GM10248 (cell line): Measurements from ENCODE around the gene MTCH1.

ENCODE experiments used
- CTCF ChIA-PET: fragments of 300-600 bp; sonication (Branson Sonifier 250); formaldehyde crosslinking; extraction: SDS; loops from one replicate; lab custom pipeline; 2021; ENCODE audit warnings: antibody characterized with exemption; lab: Yijun Ruan, JAX
- POLR2A ChIA-PET: fragments of 350-650 bp; sonication (Branson Sonifier 250); formaldehyde crosslinking; extraction: SDS; loops from one replicate; lab custom pipeline; 2020; ENCODE audit warnings: antibody characterized with exemption; lab: Yijun Ruan, JAX
- DNase-seq: peaks from one replicate; pipeline ENCODE4 v3.0.0; 2012; ENCODE audit errors: extremely low spot score
- TF ChIP-seq, protein P1 (sequence below): IDR thresholded peaks from 2 replicates; pipeline ENCODE4 v1.5.1; 2012; ENCODE audit warnings: mild to moderate bottlenecking, low read depth; ENCODE audit errors: extremely low read depth, missing control alignments, control extremely low read depth

The MTCH1 gene

DNA sequence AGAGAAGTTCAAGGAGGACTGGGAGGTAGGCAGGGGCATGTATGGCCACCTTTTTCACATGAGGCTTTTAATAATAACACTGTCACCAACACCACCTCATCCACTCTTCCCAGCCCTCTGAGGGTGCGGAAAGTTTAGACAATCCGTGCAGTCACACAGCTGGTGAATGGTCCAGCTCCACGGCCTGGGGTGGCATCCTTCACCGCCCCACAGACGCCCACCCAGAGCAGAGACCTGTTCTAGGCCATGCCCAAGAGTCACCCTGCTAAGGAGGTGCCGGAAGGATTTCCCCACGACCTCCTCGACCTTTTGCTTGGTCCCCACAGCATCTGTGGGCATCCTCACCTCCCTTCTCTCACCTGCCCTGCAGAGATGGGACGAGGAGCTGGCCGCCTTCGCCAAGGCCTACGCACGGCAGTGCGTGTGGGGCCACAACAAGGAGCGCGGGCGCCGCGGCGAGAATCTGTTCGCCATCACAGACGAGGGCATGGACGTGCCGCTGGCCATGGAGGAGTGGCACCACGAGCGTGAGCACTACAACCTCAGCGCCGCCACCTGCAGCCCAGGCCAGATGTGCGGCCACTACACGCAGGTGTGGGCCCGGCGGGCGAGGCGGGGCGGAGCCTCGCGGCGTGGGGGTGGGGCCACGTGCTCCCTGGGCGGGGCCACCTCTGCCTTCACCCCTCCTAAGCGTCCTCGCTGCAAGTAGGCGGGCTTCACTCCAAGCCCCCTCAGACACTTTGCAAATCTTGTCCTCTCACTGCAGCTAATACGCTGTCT is 27.0 kb downstream of the MTCH1 start:
- CTCF ChIA-PET: no interaction called here
- POLR2A ChIA-PET: no interaction called here
- DNase-seq: no peak
- TF ChIP-seq, protein P1, sequence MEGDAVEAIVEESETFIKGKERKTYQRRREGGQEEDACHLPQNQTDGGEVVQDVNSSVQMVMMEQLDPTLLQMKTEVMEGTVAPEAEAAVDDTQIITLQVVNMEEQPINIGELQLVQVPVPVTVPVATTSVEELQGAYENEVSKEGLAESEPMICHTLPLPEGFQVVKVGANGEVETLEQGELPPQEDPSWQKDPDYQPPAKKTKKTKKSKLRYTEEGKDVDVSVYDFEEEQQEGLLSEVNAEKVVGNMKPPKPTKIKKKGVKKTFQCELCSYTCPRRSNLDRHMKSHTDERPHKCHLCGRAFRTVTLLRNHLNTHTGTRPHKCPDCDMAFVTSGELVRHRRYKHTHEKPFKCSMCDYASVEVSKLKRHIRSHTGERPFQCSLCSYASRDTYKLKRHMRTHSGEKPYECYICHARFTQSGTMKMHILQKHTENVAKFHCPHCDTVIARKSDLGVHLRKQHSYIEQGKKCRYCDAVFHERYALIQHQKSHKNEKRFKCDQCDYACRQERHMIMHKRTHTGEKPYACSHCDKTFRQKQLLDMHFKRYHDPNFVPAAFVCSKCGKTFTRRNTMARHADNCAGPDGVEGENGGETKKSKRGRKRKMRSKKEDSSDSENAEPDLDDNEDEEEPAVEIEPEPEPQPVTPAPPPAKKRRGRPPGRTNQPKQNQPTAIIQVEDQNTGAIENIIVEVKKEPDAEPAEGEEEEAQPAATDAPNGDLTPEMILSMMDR: no peak

DNA sequence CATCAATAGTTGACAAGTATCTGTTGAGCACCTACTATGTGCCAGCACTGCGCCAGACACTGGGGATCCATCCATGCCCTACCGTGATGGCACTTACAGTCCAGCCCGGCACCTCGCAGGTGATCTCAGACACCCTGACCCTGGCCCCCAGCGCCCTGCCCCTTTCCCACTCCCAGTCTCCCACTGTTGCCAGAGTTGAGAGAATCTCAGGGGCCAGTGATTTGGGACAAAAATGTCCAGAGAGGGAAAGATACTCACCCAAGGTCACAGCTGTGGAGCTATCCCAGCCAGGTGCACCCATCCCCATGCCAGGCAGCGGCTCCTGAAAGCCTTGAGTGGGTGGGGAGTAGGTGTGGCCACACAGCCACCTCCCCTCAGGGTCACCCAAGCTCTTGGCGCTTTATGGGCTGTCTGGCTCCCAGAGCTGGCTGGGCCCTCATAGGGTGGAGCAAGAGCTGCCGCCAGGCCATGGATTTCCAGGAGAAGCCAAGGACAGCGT is 28.2 kb downstream of the MTCH1 start:
- CTCF ChIA-PET: interaction anchor here (4.1 kb wide), 1 partner anchor 8 kb away, joined by 15 read pairs; no protein-coding TSS in a partner anchor
- TF ChIP-seq, protein P1: no peak
- no peak for DNase-seq
- POLR2A ChIA-PET: no interaction called here

DNA sequence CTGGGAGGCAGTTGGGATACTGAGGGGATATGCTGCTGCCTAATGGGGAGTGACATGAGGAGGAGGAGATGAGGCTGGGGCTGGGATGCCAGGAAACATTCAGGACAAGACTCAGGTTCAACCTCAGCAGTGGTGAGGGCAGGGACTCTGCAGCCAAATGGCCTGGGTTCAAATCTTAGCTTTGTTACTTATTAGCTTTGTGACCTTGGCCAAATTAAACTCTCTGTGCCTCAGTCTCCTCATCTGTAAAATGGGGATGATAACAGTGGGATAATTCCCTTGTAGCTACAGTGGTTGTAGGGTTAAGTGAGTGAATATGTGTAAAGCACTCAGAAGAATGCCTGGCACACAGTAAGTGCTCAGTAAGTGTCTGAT is 29.6 kb downstream of the MTCH1 start:
- TF ChIP-seq, protein P1: no peak
- ChIA-PET CTCF (interaction anchor here (1.0 to 4.1 kb wide), 9 partner anchors 9 to 253 kb away, joined by 3 to 15 read pairs (median 4); no protein-coding TSS in a partner anchor), POLR2A (no interaction called here)
- DNase-seq: no peak

DNA sequence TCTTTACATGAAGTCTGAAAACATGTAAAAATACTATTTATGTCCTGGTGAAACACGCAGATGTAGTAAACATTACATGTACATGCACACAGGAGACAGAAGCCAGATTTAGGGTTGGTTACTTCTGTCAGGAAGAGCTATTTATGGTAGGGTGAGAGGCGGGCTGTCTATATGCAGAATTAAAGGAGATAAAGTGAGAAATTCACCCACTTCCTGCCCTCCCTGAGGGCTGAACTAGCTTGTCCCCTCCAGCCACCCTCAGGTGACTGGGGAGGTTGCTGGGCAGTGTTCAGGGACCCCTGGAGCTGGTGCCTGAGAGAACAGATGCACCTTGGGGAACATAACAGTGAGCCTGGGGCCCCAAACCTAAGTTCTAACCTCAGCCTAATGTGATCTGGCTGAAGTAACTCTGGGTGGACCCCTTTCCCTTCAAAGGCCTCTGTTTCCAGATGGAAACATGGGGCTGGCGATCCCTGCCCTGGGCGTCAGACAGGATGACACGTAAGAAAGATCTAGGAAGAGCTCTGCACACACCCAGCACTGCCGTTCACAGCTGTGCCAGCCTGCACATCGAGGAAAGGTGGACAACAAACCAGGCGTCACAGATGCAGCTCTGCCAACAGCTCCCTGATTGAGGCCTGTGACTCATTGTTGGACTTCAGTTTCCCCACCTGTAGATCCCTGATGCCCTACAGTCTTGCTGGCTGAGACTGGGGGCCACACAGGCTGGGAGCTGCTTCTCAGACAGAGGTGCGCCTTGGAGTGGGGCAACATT is 30.1 kb downstream of the MTCH1 start:
- no peak for DNase-seq
- POLR2A ChIA-PET: no interaction called here
- CTCF ChIA-PET: interaction anchor here (1.2 to 4.1 kb wide), 10 partner anchors 10 to 254 kb away, joined by 3 to 15 read pairs (median 4); no protein-coding TSS in a partner anchor
- TF ChIP-seq, protein P1: no peak

DNA sequence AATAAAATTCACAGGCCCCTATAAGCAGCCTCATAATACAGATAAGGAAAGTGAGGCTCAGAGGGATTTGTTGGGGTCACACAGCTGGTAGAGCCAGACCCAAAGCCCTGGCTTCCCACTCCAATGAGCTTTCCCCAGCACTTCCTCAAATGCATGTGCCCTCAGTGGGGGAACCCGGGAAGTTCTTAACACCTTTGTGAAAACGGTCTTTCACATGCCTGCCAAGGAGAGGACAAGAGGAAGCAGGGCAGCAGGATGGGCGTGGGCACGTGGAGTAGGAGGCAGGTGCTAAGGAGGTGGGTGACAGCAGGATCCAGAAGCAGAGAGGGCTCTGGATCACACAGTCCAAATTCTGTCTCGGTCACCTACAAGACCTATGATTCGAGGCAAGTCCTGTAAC is 30.9 kb downstream of the MTCH1 start:
- DNase-seq: no peak
- CTCF ChIA-PET: interaction anchor here (1.4 to 4.1 kb wide), 8 partner anchors 8 to 255 kb away, joined by 3 to 15 read pairs (median 6); no protein-coding TSS in a partner anchor
- TF ChIP-seq, protein P1: no peak
- POLR2A ChIA-PET: no interaction called here

DNA sequence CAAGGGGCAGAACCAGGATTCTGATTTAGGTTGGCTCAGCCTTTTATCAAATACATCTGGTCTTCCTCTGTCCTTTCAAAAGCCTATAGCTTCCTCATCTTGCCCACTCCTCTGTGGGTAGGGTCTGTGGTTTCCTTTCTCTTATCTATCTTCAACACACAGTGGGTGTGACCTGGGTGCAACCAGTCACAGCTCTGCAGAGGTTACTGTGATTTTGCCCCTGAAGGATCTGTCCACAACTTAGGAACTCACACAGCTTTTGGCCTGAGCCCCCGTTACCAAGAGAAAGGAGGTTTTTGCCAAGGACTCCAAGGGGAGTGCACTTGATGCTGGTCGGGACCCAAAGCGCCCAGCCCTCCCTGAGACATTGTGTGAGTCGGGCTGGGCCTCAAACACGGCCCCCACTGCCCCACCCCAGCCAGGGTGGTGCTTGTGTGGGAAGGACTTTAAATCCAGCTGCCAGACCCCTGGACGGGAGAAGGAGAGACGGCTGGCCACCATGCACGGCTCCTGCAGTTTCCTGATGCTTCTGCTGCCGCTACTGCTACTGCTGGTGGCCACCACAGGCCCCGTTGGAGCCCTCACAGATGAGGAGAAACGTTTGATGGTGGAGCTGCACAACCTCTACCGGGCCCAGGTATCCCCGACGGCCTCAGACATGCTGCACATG is 31.6 kb downstream of the MTCH1 start, which contains the start of gene PI16:
TSS of gene PI16 (plus strand) at position 477 of the 670 bp plus-strand sequence. CDS start at position 500, 23 bp downstream.
- ChIA-PET CTCF (interaction anchor here (0.8 to 4.1 kb wide), 7 partner anchors 9 to 218 kb away, joined by 3 to 15 read pairs (median 4); no protein-coding TSS in a partner anchor), POLR2A (no interaction called here)
- no peak for DNase-seq
- TF ChIP-seq, protein P1: no peak
